PC-3 (cell line): ENCODE measurements around the gene DENND6B. TPM values are rescaled to one million over a fixed set of nuclear protein-coding genes. Genes with fewer than 3 reads are reported as not detected.

Experiments used
- ATAC-seq: fragments of 200-7000 bp; cut with Tn5 transposase; 2 replicates; pipeline ENCODE4 v1.9.1; 2020; ENCODE audit warnings: mild to moderate bottlenecking, moderate library complexity
- BruUV-seq: library from RNA; stranded (reverse); fragments of 400-500 nt; replicated peaks from 2 replicates; lab custom pipeline; 2021; lab: Mats Ljungman, UMichigan
- CTCF ChIA-PET: fragments of 300-600 bp; sonication (Branson Sonifier 250); formaldehyde crosslinking; loops from one replicate; lab custom pipeline; 2022; ENCODE audit warnings: antibody characterized with exemption; lab: Charles Lee
- POLR2A ChIA-PET: fragments of 300-600 bp; sonication (Branson Sonifier 250); formaldehyde crosslinking; loops from one replicate; lab custom pipeline; 2022; ENCODE audit warnings: antibody characterized with exemption; ENCODE audit not compliant: unreplicated experiment; lab: Charles Lee
- DNase-seq: peaks from one replicate; pipeline ENCODE4 v3.0.0-alpha.2; 2015
- H2AFZ ChIP-seq: fragments of 300-600 bp; sonication (generic); 2 replicates; pipeline ENCODE4 v1.6.0; 2016; ENCODE audit warnings: antibody characterized with exemption, low read length
- H3F3A ChIP-seq: fragments of 300-600 bp; sonication (generic); one replicate; pipeline ENCODE4 v1.6.0; 2017; ENCODE audit warnings: antibody characterized with exemption, low read length, control low read depth, mild to moderate bottlenecking; ENCODE audit not compliant: unreplicated experiment
- H3K27ac ChIP-seq: fragments of 300-600 bp; sonication (generic); 2 replicates; pipeline ENCODE4 v1.5.1; 2016; ENCODE audit warnings: mild to moderate bottlenecking, low read length
- H3K27me3 ChIP-seq: fragments of 300-600 bp; sonication (generic); 2 replicates; pipeline ENCODE4 v1.6.1; 2016; ENCODE audit warnings: low read length, mixed read lengths
- H3K36me3 ChIP-seq: fragments of 300-600 bp; sonication (generic); 2 replicates; pipeline ENCODE4 v1.6.1; 2016; ENCODE audit warnings: low read depth, mixed run types, low read length, mixed read lengths
- H3K4me1 ChIP-seq: fragments of 300-600 bp; sonication (generic); 2 replicates; pipeline ENCODE4 v1.5.1; 2016; ENCODE audit warnings: low read length; ENCODE audit not compliant: insufficient read depth
- H3K4me2 ChIP-seq: fragments of 300-600 bp; sonication (generic); 2 replicates; pipeline ENCODE4 v1.6.0; 2016; ENCODE audit warnings: low read length
- H3K4me3 ChIP-seq: fragments of 300-600 bp; sonication (generic); 2 replicates; pipeline ENCODE4 v1.5.1; 2016; ENCODE audit warnings: mild to moderate bottlenecking, low read length, mixed read lengths
- H3K79me2 ChIP-seq: fragments of 300-600 bp; sonication (generic); 2 replicates; pipeline ENCODE4 v1.6.1; 2017; ENCODE audit warnings: low read length, mixed read lengths
- H3K9ac ChIP-seq: fragments of 300-600 bp; sonication (generic); 2 replicates; pipeline ENCODE4 v1.6.0; 2016; ENCODE audit warnings: mild to moderate bottlenecking, low read length
- H3K9me2 ChIP-seq: fragments of 300-600 bp; sonication (generic); replicated peaks from 2 replicates; pipeline ENCODE4 v1.6.1; 2016; ENCODE audit warnings: mixed run types, low read length, mixed read lengths
- H3K9me3 ChIP-seq: fragments of 300-600 bp; sonication (generic); 2 replicates; pipeline ENCODE4 v1.6.1; 2016; ENCODE audit warnings: low read length, mixed read lengths
- H4K20me1 ChIP-seq: fragments of 300-600 bp; sonication (generic); 2 replicates; pipeline ENCODE4 v1.6.1; 2016; ENCODE audit warnings: low read length, mixed read lengths
- CTCF ChIP-seq: fragments of 300-600 bp; sonication (generic); conservative IDR thresholded peaks from 2 replicates; pipeline ENCODE4 v1.5.1; 2017; ENCODE audit warnings: antibody characterized with exemption, low read depth, mild to moderate bottlenecking, low read length
- EZH2 ChIP-seq: fragments of 300-600 bp; sonication (generic); IDR thresholded peaks from one replicate; pipeline ENCODE4 v1.6.1; 2017; ENCODE audit warnings: antibody characterized with exemption, mild to moderate bottlenecking, low read length; ENCODE audit not compliant: unreplicated experiment
- EZH2phosphoT487 ChIP-seq: fragments of 300-600 bp; sonication (generic); IDR thresholded peaks from 2 replicates; pipeline ENCODE4 v1.6.1; 2018; ENCODE audit warnings: mild to moderate bottlenecking, antibody characterized with exemption, low read length, borderline replicate concordance
- intact Hi-C: fragments of 100-400 bp; cut with micrococcal nuclease; formaldehyde crosslinking; loops from 2 replicates; pipeline ENCODE4 v1.9.0; 2023
- total RNA-seq: library from RNA; depleted of rRNA; stranded (reverse); fragments of >200 nt; gene quantifications from 2 replicates; pipeline ENCODE4 v1.2.3, GENCODE V29; 2014

DENND6B gene
- total RNA-seq, 1 experiment from 2014 or later = 1.1 TPM

- Histone ChIP-seq H3K9me2 (no peaks in the 10 kb centered on the region), H3K9ac (no peak overlapping the region), H3K4me1 (no peaks in the 10 kb centered on the region), H4K20me1 (no peaks in the 10 kb centered on the region), H3K4me2 (no peak overlapping the region), H3K27me3 (no peaks in the 10 kb centered on the region), H3K27ac (no peak overlapping the region), H3K79me2 (no peaks in the 10 kb centered on the region), H3K4me3 (no peak overlapping the region), H3F3A (no peaks in the 10 kb centered on the region), H3K9me3 (no peaks in the 10 kb centered on the region), H2AFZ (no peak overlapping the region), H3K36me3 (no peaks in the 10 kb centered on the region)
- ChIA-PET POLR2A (no interaction called here), CTCF (no interaction called here)
- TF ChIP-seq EZH2 (no peak), EZH2phosphoT487 (no peak), CTCF (no peak)
- BruUV-seq = no TSS peak
- no peak for DNase-seq
- no peak for ATAC-seq
- intact Hi-C loops = no loop called here
Measured at GRCh38 chr22:50313600-50313999, 13.2 kb downstream of the DENND6B start.

GRCh38 chr22:50313021-50313420 lies 13.8 kb downstream of the DENND6B start:
- Histone ChIP-seq H2AFZ (no peak overlapping the region), H3K79me2 (no peaks in the 10 kb centered on the region), H3K9me2 (no peaks in the 10 kb centered on the region), H3K9me3 (no peaks in the 10 kb centered on the region), H3K27ac (no peak overlapping the region), H4K20me1 (no peaks in the 10 kb centered on the region), H3K27me3 (no peaks in the 10 kb centered on the region), H3F3A (no peaks in the 10 kb centered on the region), H3K36me3 (no peaks in the 10 kb centered on the region), H3K9ac (no peak overlapping the region), H3K4me2 (no peak overlapping the region), H3K4me3 (no peak overlapping the region), H3K4me1 (no peaks in the 10 kb centered on the region)
- ChIA-PET CTCF (no interaction called here), POLR2A (no interaction called here)
- DNase-seq (no peak), ATAC-seq (no peak)
- intact Hi-C loops = no loop called here
- no TSS peak for BruUV-seq
- TF ChIP-seq EZH2phosphoT487 (no peak), EZH2 (no peak), CTCF (no peak)

- TF ChIP-seq EZH2 (no peak), EZH2phosphoT487 (no peak), CTCF (no peak)
- Histone ChIP-seq H3K9me3 (no peaks in the 10 kb centered on the region), H3K9me2 (no peaks in the 10 kb centered on the region), H3K9ac (no peak overlapping the region), H2AFZ (no peak overlapping the region), H3K4me1 (no peaks in the 10 kb centered on the region), H3K4me3 (no peak overlapping the region), H3K4me2 (no peak overlapping the region), H3K27me3 (no peaks in the 10 kb centered on the region), H4K20me1 (no peaks in the 10 kb centered on the region), H3K27ac (no peak overlapping the region), H3F3A (no peaks in the 10 kb centered on the region), H3K79me2 (no peaks in the 10 kb centered on the region), H3K36me3 (no peaks in the 10 kb centered on the region)
- ATAC-seq (no peak), DNase-seq (no peak)
- BruUV-seq = no TSS peak
- ChIA-PET CTCF (no interaction called here), POLR2A (no interaction called here)
- intact Hi-C loops = no loop called here
Measured at GRCh38 chr22:50312371-50312770, 14.4 kb downstream of the DENND6B start.
